Suppressor macrophage (primary cell): ENCODE results near the gene LBR.

Experiments used
- DNase-seq, 4 experiments: peaks; one replicate each; pipeline ENCODE4 v3.0.0-alpha.2; 2020 to 2022

Gene LBR

GRCh38 chr1:225464851-225465792 lies 37.3 kb upstream of the LBR start:
- DNase-seq: no peak

- DNase-seq: no peak
Observed at GRCh38 chr1:225462714-225463574, 35.1 kb upstream of the LBR start.

GRCh38 chr1:225462429-225462713 lies 34.5 kb upstream of the LBR start:
- no peak for DNase-seq

- DNase-seq: no peak
Observed at GRCh38 chr1:225461533-225462428, 33.9 kb upstream of the LBR start.

GRCh38 chr1:225460737-225461532 lies 33.1 kb upstream of the LBR start:
- DNase-seq: peak; percentile 63 to 84 (median 81)

GRCh38 chr1:225460021-225460736 lies 32.3 kb upstream of the LBR start:
- no peak for DNase-seq

GRCh38 chr1:225458222-225458631 lies 30.4 kb upstream of the LBR start:
- DNase-seq: peak; percentile 72 to 91 (median 84)

GRCh38 chr1:225454733-225455132 lies 26.9 kb upstream of the LBR start:
- DNase-seq: peak; percentile 91 to 96 (median 94)

GRCh38 chr1:225453797-225454648 lies 26.2 kb upstream of the LBR start:
- peak in 2 of 4 experiments; percentile 19 to 33 for DNase-seq

- DNase-seq: no peak
Observed at GRCh38 chr1:225451840-225452515, 24.1 kb upstream of the LBR start.

GRCh38 chr1:225451340-225451739 lies 23.5 kb upstream of the LBR start:
- DNase-seq: no peak

- peak; percentile 76 to 91 (median 86) for DNase-seq
Observed at GRCh38 chr1:225450491-225451191, 22.8 kb upstream of the LBR start.

GRCh38 chr1:225449774-225450173 lies 21.9 kb upstream of the LBR start:
- DNase-seq: no peak

- no peak for DNase-seq
Observed at GRCh38 chr1:225449261-225449660, 21.4 kb upstream of the LBR start.

- DNase-seq: no peak
Observed at GRCh38 chr1:225448146-225448805, 20.4 kb upstream of the LBR start.

GRCh38 chr1:225447650-225448089 lies 19.8 kb upstream of the LBR start:
- peak in 3 of 4 experiments; percentile 36 to 52 (median 51) for DNase-seq

- DNase-seq: no peak
Observed at GRCh38 chr1:225446981-225447615, 19.3 kb upstream of the LBR start.

GRCh38 chr1:225446595-225446960 lies 18.7 kb upstream of the LBR start:
- no peak for DNase-seq
